ENCODE data around the gene RDX.
A peak's percentile ranks its signal among the peaks of the same experiment; 100 is the strongest.
"Not testable (repeated sequence)": the region's sequence is repeated elsewhere in the genome, so short reads cannot be mapped to it uniquely, and the experiment has no call there.

Gene RDX

DNA sequence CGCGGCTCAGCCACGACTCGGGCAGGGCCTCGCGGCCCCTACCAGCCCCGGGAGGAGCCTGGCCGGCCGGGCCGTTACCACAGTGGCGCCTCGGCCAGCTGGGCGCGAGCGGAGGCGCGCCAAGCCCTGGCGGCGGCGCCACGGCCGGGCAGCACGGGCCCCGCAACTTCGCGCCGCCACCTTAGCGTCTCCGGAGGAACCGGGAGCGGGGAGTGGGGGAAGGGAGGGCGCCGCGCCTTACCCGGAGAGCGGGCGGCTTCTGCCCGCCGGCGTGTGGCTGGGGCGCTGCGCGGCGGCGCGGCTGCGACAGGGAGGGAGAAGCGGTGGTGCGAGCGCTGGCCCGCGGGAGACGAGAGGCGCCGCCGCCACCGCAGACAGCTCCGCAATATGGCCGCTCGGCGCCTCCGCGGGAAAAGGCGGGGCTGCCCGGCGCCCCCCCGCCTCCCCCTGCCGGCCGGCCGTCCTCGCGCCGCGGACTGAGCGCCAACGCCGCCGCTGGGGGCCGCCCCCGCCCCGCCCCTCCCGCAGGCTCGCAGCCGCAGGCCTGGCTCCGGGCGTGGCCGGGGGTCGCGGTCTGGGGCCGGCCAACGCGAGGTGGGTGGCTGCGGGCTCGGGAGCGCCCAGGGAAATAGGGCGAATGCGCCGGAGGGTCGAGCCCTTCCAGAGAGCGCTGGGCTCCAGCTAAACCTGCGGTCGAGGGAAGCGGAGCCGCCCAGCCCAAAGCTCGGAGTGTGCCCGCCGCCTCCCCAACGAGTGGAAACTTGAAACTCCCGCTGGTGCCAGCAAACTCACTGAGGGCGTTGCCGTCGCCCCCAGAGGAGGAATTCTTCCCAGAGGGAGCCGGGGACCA, at the start of gene RDX:
Gene RDX (minus strand): TSS at position 389 of the 850 bp plus-strand sequence. CDS start 16,922 bp downstream, outside the sequence.
- peak; percentile 35 for DNase-seq

DNA sequence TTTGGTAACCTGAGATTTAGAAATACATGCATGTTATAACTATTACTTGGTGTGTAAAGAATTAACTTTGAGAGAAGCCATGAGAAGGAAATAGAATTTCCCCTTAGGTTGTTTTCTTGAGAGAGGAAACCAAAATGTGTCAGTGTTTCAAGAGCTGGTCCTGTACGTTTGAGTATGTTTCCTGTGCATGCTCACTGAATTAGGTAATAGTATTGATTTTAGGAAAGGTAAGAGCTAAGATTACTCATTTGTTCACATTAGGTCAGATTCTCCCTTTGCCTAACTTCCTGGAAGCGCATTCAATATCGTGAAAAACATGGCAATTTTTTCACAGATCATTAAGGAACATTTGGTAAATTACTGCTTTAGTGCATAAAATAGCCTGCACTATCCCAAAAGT, 49.3 kb upstream of the RDX start:
- DNase-seq: no peak

DNA sequence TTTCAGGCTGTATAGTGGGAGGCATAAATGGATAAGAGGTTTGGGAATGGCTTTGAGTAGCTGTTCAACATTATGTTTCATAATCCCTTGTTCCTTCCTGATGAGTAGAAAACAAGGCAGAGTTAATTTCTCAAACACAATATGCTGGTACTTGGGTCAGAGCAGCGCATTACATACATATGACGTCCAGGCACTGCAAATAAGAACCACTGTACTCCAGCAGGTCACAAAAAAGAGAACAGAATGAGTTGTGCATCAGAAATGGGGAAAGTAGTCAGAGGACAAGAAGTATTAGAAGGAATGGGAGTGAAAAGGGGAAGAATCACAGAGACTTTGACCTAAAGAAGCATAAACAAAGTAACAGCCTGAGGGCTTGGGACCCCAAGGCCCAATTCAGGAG, 44.0 kb upstream of the RDX start:
- no peak for DNase-seq

DNA sequence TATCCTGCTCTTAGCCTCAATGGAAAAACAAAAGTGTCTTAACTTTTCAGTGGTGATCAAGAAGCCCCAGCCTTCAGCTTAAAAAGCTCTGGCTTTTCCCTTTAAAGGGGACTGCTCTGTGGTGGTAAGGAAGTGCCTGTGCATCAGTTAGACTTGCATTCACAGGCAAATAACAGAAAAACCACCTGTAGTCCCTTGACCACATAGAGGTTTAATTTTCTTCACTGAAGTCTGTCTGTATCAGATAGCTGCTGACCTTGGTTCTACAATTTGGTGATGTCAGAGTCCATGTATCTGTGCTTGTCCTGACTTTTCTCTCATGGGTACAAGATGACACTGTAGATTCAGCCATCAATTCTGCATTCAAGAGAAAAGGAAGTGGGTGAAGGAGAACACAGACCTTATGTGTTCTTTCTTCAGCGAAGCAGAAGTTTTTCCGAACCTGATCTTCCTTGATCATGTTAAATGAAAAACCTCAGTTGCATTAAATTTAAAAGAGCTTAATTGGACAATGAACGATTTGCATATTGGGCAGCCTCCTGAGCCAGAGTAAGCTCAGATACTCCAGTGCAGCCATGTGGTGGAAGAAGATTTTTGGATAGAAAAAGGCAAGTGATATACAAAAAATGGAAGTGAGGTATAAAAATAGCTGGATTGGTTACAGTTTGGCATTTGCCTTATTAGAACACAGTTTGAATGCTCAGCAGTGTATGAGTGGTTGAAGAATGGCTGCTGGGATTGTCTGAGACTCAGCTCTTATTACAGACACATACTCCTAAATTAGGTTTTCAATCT, 43.2 kb upstream of the RDX start:
- no peak for DNase-seq

DNA sequence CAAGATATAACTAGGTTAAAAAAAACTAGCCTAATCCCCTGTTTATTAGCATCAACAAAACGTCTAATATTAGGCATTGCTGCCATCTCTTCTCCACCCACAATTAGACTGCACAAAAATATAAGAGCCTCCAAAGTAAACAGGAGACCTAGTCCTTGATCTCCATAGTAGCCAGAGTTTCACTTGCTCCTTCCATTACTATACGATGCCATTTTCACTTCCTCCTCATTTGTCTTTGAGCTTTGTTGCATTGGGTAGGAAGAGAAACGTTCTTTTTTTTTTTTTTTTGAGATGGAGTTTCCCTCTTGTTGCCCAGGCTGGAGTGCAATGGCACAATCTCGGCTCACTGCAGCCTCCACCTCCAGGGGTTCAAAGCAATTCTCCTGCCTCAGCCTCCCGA, 42.3 kb upstream of the RDX start:
- no peak for DNase-seq

DNA sequence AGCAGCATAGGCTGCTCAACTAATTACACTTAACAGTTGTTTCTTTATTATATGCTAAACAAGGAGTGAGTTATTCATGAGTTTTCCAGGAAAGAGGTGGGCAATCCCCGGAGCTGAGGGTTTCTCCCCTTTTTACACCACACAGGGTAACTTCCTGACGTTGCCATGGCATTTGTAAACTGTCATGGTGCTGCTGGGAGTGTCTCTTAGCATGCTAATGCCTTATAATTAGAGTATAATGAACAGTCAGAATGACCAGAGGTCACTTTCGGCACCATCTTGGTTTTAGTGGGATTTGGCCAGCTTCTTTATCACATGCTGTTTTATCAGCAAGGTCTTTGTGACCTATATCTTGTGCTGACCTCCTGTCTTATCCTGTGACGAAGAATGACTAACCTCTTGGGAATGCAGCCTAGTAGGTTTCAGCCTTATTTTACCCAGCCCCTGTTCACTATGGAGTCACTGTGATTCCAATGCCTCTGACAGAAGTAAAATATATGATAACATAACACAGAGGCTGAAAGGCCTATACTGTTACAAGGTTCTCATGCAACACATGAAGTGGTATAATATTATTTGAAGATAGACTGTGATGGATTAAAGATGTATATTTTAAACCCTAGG, 41.3 kb upstream of the RDX start:
- no peak for DNase-seq

DNA sequence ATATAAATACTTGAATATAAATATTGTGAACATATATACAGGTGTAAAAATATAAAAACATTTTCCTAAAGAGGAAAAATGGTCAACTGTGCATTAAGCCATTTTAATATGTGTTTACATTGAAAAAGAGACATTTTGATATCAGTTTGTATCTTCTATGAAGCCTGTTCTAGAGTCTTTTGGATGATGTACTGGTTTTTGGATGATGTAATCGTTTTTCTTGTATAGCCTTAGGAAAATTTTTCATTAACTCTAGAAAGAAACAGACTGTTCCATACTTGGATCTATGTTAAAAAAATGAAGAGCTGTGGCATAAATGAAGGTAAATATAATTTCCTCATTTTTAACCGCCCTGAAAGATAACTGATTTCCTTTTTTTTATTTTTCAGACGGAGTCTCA, 39.6 kb upstream of the RDX start:
- no peak for DNase-seq

DNA sequence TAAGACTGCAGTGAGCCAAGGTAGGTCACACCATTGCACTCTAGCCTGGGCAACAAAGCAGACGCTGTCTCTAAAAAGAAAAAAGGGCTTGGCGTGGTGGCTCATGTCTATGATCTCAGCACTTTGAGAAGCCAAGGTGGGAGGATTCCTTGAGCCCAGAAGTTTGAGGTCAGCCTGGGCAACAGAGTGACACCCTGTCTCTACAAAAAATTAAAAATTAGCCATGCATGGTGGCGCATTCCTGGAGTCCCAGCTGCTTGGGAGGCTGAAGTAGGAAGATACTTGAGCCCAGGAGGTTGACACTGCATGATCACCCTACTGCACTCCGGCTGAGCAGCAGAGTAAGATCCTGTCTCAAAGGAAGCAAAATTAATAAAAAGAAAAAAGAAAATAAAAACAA, 38.9 kb upstream of the RDX start:
- no peak for DNase-seq

DNA sequence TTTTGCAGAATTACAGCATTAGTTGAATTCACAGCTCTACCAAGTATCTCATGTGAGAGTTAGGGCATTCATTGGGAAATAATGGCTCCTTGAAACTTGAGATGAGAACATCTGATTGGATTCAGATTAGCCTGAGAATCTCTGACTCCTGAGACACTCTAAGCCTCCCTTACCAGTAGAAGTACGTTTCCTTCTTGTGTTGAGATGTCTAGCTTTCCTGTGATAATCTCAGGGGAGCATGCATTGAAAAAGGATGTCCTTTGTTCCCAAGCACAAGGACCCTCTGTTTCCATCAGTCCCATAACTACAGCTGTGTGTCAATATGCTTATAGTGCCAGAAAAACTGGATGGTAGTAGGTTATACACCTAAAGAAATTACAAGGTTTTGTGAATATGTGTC, 35.2 kb upstream of the RDX start:
- DNase-seq: no peak

DNA sequence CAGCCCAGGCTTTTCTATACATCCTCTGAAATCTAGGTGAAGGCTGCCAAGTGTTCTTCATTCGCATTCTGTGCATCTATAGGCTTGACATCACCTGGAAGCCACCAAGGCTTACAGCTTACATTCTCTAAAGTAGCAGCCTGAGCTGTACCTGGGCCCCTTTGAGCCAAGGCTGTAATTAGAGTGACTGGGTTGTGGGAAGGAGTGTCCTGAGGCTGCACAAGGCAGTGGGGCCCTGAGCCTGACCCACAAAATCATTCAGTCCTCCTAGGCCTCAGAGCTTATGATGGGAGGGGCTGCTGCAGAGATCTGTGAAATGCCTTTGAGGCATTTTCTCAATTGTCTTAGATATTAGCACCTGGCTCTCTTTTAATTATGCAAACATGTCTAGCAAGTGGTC, 33.0 kb upstream of the RDX start:
- no peak for DNase-seq

DNA sequence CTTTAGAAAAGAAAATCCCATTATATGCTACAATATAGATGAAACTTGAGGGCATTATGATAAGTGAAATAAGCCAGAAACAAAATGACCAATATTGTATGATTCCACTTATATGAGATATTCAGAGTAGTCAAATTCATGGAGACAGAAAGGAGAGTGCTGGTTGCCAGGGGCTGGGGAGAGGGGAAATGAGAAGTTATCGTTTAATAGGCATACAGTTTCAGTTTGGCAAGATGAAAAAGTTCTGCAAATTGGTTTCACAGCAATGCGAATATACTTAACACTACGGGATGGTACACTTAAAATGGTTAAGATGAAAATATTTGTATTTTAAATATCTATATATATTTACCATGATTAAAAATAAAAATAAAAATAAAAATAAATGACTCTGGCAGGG, 31.1 kb upstream of the RDX start:
- no peak for DNase-seq

DNA sequence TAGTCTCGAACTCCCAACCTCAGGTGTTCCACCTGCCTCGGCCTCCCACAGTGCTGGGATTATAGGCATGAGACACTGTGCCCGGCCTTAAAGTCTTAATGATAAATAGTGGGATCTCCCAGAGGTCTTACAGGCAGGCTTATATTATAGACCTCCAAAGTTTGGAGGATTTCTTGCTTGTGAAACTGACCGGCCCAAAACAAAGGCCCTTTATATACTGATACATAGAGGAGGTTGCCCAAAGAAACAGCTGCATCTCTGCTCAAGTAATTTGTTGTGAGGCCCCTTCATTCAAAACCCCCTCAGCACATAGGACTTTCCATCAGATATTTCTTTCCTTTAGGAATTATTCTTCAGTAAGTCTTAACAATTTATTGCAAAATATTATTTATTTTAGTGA, 27.4 kb upstream of the RDX start:
- DNase-seq: no peak

DNA sequence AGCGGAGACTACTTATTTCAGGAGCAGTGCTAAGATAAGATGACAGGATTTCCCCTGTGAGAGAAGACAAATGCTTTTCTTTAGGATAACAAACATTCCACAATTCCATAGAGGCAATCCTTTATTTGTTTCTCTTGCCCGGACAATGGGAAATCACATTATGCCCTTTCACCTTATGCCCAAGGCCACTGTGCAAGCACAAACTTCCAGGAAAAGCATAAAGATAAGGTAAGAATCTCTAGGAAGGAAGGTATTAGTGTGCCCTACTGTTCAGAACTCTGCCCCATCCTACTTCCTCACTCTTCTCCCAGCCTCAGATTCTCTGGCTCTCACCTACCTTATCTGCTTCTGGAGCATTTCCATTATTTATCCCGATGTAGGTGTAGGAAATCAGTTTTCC, 23.1 kb upstream of the RDX start:
- DNase-seq: no peak

DNA sequence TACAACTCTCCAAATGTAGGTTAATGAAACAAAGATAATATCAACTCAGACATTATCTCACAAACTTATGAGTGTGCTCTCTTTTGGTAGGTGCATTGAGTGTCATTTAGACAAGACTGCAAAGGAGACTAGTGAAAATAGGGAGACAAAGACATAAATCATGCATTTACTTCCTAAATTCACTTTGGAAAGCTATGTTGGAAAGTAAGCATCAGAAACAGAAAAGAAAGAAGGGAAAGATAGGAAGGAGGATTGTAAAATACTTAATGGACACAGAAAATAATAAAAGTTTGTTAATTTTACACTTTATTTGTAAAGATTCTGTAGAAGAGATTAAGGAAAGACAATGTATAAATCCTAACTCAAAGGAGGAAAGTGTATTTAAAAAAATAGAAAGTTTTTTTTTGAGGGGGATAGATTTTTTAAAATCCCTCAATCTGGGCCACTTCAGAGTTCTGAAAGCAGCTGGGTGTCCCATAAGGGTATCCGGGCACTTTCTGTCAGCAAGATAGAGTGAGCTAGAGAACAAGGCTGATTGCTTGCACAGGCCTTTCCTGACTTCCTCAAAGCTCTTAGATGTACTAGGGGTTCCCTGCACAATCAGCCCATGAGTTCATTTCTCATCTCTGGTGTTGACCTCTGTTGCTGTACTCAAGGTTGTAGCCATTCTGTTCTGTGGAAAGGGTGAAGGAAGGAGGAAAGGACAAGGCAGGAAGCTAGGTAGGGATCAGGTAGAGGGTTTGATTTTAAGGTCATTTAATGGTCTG, 22.4 kb upstream of the RDX start:
- no peak for DNase-seq

DNA sequence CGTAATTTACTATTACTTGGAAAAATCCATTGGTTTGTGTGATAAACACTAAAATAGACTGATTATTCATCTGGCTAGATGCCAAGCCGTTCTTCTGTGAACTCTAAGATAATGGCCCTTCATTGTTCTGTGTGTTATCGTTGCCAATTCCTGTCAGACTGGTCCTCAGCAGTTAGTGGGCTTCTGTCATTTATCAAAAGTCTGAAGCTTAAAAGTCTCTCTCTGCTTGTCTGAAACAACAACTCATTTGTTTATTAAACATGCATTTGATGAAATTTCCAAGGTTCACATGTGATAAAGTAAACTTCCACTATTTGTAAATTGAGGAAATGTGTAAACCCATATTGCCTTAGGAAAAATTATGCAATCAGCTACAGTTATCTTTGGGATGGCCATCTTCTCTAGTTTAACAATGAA, 21.1 kb upstream of the RDX start:
- peak; percentile 8 for DNase-seq

DNA sequence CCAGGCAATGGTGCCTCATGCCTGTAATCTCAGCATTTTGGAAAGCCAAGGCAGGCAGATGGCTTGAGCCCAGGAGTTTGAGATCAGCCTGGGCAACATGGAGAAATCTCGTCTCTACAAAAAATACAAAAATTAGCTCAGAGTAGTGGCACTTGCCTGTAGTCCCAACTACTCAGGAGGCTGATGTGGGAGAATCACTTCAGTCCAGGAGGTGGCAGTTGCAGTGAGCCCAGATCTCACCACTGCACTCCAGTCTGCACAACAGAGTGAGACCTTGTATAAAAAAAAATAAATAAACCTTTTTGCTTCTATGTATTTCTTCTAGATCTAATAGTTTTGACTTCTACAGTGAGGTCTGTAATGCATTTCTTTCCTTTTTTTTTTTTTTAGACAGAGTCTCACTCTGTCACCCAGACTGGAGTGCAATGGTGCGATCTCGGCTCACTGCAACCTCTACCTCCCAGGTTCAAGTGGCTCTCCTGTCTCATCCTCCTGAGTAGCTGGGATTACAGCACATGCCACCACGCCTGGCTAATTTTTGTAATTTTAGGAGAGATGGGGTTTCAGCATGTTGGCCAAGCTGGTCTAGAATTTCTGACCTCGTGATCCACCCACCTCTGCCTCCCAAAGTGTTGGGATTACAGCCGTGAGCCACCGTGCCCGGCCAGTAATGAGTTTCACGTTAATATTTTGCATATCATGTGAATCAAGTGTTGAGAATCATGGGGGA, 18.1 kb upstream of the RDX start:
- DNase-seq: no peak

DNA sequence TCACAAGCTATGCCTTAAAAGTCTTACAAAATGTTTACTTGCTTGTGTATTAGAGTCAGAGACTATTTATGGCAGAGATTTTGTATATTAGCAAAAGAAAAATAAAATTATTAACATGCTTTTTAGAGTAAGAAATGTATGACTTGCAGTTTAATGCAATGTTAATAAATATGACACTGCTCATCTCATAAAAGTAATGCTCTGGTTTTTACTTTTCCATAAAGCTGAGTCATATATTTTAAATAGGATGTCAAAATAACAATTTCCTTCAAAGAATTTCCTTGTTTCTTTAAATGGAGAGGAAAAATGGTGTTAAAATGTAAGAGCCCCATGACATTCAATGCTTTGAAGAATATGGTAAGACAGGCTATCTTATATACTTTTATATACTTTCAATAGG, 16.3 kb upstream of the RDX start:
- DNase-seq: no peak

DNA sequence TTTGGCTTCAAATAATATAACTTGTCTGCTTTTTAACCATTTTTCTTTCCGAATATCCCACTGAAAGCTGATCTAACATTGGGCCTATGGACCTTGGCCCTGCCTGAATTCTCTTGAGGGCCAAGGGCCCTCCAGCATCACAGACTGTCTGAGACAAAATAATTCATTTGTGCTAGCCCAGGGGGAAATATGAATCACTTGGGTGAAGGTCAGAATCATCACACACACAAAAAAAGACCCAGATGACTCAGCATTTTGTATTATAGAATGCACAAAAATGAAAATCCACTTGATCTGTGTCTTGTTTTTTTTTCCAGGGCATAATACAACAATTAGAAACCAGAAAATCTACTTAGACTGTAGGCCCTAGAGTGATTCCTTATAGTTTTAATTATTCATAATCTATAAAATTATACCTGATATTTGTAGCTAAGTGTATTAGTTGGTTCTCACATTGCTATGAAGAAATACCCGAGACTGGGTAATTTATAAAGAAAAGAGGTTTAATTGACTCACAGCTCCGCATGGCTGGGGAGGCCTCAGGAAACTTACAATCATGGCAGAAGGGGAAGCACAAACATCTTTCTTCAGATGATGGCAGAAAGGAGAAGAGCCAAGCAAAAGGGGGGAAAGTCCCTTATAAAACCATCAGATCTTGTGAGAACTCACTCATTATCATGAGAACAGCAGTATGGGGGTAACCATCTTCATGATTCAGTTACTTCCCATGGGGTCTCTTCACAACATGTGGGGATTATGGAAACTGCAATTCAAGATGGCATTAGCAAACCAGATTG, 15.6 kb upstream of the RDX start:
- no peak for DNase-seq

DNA sequence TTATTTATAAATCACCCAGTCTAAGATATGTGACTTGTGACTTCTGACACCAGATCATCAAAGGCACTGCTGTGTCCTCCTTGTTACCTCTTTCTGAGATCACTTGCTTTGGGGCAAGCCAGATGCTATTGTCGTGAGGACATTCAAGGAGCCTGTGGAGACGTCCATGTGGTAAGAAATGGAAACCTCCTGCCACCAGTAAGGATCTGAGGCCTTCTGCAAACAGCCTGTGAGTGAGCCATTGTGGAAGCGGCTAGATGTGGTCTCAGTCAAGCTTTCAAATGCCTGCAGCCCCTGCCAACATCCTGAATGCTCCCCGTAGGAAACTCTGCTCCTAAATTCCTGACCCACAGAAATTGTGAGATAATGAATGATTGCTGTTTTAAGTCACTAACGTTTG, 11.7 kb upstream of the RDX start:
- no peak for DNase-seq

DNA sequence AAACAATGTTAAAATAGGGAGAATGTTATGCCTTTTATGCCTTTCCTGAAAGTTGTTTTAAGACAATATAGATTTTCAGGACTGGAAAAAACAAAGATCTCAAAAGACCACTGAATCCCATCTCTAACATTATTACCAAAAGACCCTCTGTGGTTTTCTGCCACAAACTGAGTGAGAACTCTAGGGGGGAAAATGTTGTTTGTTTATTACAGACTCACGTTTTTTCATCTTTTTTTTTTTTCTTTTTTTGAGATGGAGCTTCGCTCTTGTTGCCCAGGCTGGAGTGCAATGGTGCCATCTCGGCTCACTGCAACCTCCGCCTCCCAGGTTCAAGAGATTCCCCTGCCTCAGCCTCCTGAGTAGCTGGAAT, 9.6 kb upstream of the RDX start:
- not testable (repeated sequence) for DNase-seq

DNA sequence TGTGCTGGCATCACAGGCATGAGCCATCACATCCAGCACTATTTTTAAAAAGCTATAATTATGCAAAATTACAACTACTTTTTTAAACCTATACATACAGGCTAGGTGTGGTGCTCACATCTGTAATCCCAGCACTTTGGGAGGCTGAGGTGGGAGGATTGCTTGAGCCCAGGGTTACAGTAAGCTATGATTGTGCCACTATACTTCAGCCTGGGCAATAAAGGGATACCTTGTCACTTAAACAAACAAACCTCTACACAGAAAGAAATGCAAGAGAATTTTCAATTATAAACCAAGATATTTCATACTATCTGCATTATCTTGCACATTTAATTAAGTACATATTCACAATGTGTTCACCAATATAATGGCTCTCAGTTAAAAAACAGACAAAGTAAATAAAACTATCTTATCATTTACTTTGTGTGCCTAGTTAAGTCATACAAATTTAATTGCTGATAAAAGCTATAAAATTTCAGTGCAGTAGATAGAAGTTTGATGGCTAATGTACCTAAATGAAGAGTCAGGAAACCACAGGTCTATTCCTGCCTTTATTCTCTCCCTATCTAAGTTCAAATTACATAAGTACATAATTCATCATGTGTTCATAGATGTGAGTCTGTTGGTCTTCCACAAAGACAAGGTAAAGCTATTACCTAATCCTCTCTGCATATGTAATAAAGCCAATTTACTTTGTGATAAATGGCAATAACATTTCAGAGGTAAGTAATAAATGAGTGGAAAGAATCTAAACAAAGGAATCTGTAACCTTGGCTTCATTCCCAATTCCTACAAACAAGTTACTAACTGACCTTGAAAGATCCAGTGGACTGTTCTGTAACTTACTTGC, 9.0 kb upstream of the RDX start:
- DNase-seq: peak; percentile 52

Measured in SHP77 treated with DMSO at 0.1 percent for 48 hours (cell line).